ENCODE results near the gene ZER1. TPM values are rescaled to one million over a fixed set of nuclear protein-coding genes. Genes with fewer than 3 reads are reported as not detected.

ZER1 gene
- 13.0 and 30.2 TPM in 2 replicates for total RNA-seq

DNA sequence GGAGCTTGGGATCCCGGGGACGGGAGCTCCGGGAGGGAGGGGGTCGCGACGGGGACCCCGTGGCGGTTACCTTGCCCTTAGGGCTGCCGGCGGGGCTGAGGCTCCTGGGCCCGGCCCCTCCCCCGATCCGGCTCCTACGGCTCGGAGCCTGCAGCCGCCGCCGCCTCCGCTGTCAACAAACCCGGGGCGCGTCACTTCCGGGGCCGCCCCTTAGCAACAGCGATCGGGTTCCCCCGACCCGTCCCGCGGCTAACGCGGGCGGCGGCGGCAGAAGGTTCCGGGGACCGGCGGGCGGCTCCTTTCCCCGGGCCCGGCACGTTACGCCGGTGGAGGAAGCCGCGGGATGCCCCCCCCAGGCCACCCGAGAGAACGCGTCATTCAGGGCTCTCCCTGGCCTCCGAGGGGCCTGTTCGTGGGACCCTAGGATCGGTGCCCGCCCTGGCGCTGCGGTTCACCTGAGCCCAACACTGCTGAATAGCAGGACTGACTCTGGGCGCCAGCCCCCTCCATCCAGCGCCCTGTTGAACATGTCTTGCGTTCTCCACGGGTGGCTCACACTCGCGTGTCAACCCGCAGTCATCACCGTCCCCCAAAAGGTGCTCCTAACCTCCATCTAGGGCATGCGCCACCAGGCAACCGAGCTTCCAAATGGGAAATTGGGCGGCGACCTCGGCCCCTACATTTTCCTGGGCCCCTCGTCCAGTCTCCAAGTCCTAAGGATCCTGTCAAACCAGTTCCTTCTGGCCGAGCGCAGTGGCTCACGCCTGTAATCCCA is at the start of gene ZER1:
Gene ZER1 (minus strand): TSS at position 183 of the 775 bp plus-strand sequence. CDS start 16,362 bp downstream, outside the sequence.

DNA sequence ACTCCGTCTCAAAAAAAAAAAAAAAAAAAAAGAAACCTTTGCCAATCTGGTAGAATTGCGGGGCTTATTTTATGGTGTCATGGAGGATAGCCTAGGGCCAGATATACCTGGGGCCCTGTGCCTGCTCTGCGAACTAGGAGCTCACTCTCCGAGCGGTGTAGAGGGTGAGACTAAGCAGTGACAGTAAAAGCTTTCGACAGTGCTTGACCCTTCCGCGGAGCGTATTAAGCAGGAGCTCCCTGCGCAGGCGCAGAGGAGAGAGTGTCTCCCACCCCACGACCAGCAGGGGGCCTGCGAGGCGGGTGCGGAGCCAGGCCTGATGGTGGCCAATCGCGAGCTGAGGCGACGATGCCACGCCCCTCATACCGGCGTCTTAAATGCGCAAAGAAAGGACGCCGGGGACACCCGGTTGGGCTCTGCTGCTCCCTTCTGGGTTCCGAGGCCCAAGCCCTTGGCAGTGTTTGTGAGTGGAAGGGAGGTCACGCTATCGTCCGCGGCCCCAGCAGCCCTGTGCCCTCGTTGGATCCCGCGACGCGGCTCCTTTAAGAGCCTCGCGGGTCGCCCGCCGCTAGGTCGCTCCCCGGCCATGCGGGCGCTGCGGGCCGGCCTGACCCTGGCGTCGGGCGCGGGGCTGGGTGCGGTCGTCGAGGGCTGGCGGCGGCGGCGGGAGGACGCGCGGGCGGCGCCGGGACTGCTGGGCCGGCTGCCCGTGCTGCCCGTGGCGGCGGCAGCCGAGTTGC is 46.5 kb upstream of the ZER1 start, which contains the start of gene ENDOG:
Gene ENDOG (plus strand): TSS at position 402 of the 740 bp plus-strand sequence. CDS start 185 bp downstream, at position 587.

DNA sequence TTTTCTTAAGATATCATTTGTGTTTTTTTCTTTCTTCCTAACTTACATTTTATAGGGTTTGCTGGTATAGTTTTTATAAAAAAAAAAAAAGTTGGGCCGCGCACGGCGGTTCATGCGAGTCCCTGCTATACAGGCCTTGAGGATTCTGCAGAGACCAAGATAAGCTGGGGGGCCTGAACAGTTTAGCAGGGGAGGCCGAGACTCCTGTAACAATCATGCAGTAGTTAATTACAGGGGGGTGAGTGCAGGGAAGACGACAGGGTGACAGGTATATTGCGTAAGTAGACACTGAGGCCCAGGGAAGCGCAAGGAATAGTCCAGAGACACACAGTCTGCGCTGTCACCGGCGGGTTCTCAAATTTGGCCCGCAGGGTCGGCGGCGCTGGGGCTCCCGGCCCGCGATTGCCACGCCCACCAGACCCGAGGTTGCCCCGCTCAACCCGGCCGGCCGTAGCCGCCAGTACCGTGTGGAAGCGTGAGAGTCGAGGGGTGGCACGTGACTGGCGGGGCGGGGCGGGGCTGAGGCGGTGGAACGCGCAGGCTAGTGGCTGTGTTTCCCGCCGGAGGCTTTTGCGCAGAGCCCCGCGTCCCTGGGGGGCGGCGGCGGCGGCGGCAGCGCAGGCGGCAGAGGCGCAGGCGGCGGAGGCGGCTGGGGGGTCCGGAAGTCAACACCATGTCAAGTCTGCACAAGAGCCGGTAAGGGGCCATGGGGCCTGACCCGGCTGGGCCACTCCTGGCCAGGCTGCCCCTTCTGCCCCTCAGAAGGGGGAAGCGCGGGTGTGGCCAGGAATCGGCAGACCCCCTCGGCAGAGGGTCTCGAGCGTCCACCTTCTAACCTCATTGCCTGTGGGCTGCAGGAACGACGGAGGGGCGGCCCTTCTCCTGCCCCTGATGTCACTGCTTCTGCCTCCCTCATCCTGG is 15.2 kb upstream of the ZER1 start, which contains the start of gene TBC1D13:
Gene TBC1D13 (plus strand): TSS at position 573 of the 921 bp plus-strand sequence. CDS start 101 bp downstream, at position 674.

DNA sequence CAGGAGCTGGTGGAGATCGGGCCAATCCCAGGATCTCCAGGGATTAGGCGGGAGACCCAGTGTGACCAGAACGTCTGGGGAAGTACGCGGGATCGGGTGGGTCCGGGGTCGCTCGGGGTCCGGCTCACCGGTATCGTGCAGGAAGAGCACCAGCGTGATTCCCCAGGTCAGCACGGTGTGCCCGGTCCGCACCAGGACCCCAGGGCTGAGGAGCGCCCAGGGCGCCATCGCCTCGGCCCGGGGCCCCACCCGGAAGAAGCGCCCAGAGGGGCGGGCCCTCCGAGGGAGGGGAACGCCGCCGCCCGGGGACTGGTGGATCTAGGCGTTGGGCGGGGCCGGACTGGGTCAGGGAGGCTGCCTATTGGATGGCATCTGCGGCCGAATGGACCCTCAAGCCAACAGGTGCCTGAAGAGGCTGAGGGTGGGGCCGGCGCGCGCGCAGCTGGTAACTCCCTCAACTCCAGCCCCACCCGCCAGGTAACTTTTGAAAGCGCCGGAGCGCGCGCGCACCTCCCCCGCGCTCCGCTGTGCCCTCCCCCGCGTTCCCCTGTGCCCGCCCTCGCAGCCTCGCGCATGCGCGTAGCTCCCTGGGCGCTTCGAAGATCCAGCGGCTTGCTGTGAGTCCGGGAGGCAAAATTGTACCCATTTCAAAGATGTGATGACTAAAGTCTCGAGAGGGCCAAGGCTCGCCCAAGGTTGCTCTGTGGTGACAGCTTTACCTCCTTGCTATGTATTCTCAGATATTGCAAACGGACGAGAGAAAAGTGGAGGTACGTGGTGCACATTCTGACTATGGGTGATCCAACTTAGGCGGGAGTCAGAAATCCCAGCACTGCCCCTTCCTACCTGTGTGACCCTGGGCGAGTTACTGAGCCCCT is 47.6 kb downstream of the ZER1 start, which contains the start of gene ZDHHC12:
Gene ZDHHC12 (minus strand): TSS at position 262 of the 878 bp plus-strand sequence. CDS start 34 bp downstream, at position 228.

DNA sequence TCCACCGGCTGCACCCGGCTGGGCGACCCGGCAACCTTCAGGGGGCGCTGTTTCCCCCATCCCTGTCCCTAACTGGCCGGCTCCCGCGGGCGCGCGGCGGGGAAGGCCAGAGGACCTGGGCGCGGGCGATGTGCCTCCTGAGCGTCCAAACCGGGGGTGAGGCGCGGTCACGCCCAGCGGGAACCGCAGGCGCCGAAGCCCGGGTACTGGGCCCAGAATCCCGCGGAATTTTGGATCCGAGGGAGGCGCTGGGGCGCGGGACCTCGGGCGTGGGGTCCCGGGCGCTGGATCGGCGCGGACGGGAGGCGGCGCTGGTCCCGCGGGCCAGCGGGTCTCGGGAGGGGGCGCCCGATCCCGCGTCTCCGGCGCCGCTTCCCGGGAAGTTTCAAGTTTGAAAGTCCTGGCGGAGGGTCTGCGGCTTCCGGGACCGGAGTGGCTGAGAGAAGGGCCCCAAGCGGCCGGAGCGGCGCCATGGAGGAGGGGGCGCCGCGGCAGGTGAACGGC is 69.2 kb downstream of the ZER1 start, which contains the start of gene PKN3:
Gene PKN3 (plus strand): TSS at position 59 of the 504 bp plus-strand sequence. CDS start 413 bp downstream, at position 472.

DNA sequence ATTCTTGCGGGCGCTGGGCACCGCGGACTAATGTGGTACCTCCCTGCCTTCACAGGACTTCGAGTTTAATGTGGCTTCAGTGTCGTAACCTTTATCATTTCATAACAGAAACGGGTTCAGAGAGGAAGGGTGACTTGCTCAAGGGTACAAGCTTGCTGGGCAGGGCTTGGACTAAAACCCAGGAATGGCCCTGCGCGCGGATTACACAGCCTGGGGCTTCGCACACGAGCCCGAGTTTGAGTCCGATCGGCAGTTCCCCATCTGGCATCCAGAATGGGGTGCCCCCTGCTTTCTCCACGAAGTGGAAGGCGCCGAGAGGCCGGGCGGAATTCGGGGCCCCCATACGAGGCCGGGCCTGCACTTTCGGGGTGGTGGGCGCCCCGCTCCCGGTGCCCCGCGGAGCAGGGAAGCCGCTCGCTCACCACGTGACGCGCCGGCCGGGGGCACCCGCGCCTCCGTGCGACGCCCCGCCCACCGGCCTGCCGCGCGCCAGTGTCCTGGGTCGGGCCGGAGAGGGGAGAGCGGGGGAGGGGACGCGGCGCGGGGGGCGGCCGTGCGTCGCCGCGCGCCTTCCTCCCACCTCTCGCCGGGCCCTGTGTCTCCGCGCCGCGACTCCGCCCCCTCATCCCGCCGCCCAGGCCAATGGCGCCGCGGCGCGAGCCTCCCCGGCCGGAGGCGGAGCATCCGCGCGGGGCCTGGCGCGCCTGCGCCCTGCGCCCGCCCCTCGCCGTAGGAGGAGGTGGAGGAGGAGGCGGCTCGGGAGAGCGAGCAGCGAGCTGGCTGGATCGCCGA is 83.0 kb downstream of the ZER1 start, which contains the start of gene SET:
Gene SET (plus strand): TSS at position 722 of the 792 bp plus-strand sequence. CDS start 361 bp downstream, outside the sequence.

Other genes starting within 250 kb of the ZER1 start
- gene SPTAN1, start 219.3 kb downstream of the ZER1 start, total RNA-seq: 251 and 317 TPM in 2 replicates
- 23.1 and 28.4 TPM in 2 replicates for gene DYNC2I2, start 115.1 kb downstream of the ZER1 start, total RNA-seq
- gene SET, start 82.7 kb downstream of the ZER1 start, total RNA-seq: 809 and 899 TPM in 2 replicates
- 1.1 and 1.4 TPM in 2 replicates for gene PKN3, start 69.4 kb downstream of the ZER1 start, total RNA-seq
- 33.8 and 47.3 TPM in 2 replicates for gene ZDHHC12, start 47.8 kb downstream of the ZER1 start, total RNA-seq
- gene TBC1D13, start 15.3 kb upstream of the ZER1 start, total RNA-seq: 12.0 and 18.2 TPM in 2 replicates
- gene ENDOG, start 46.6 kb upstream of the ZER1 start, total RNA-seq: 17.6 and 34.9 TPM in 2 replicates
- gene SPOUT1, start 57.9 kb upstream of the ZER1 start, total RNA-seq: 11.3 and 18.1 TPM in 2 replicates
- gene KYAT1, start 110.0 kb upstream of the ZER1 start, total RNA-seq: 8.2 and 9.1 TPM in 2 replicates
- gene LRRC8A, start 110.2 kb upstream of the ZER1 start, total RNA-seq: 294 and 307 TPM in 2 replicates
- gene PHYHD1, start 149.1 kb upstream of the ZER1 start, total RNA-seq: 1.3 and 1.7 TPM in 2 replicates
- 20.8 and 21.0 TPM in 2 replicates for gene DOLK, start 175.7 kb upstream of the ZER1 start, total RNA-seq
- 42.7 and 81.1 TPM in 2 replicates for gene NUP188, start 175.8 kb upstream of the ZER1 start, total RNA-seq

All from nasal cavity respiratory epithelium epithelial cell of viscerocranial mucosa (primary cell).